Suprapubic skin (tissue), 4 donors: Measurements from ENCODE around the gene IL1RAPL2.

Source experiments
- EP300 ChIP-seq: sonication (generic); formaldehyde crosslinking; IDR thresholded peaks from one replicate; pipeline ENCODE4 v1.6.1; 2017; ENCODE audit warnings: antibody characterized with exemption
- POLR2A ChIP-seq, 2 donors: fragments of 450-650 bp; IDR thresholded peaks; one replicate each; pipeline ENCODE4 v1.6.1; 2017; ENCODE audit warnings: antibody characterized with exemption in 2 of 2, mild to moderate bottlenecking in 2 of 2, moderate library complexity in 2 of 2
- POLR2AphosphoS5 ChIP-seq, 3 donors: sonication (generic); formaldehyde crosslinking; IDR thresholded peaks; one replicate each; pipeline ENCODE4 v1.6.1; 2017; ENCODE audit warnings: antibody characterized with exemption in 3 of 3
- TF ChIP-seq, protein P1 (sequence below), 2 donors: fragments of 200-600 bp in 1 of 2; fragments of 450-650 bp in 1 of 2; sonication (generic) in 1 of 2; IDR thresholded peaks; one replicate each; pipeline ENCODE4 v1.5.1; 2016 to 2019; ENCODE audit warnings: antibody characterized with exemption in 2 of 2, mild to moderate bottlenecking in 1 of 2, moderate library complexity in 1 of 2

- TF ChIP-seq POLR2AphosphoS5 (IDR thresholded peaks at IDR 0.05) (no peak), POLR2A (IDR thresholded peaks at IDR 0.05) (no peak), EP300 (no peak)
- TF ChIP-seq, protein P1, sequence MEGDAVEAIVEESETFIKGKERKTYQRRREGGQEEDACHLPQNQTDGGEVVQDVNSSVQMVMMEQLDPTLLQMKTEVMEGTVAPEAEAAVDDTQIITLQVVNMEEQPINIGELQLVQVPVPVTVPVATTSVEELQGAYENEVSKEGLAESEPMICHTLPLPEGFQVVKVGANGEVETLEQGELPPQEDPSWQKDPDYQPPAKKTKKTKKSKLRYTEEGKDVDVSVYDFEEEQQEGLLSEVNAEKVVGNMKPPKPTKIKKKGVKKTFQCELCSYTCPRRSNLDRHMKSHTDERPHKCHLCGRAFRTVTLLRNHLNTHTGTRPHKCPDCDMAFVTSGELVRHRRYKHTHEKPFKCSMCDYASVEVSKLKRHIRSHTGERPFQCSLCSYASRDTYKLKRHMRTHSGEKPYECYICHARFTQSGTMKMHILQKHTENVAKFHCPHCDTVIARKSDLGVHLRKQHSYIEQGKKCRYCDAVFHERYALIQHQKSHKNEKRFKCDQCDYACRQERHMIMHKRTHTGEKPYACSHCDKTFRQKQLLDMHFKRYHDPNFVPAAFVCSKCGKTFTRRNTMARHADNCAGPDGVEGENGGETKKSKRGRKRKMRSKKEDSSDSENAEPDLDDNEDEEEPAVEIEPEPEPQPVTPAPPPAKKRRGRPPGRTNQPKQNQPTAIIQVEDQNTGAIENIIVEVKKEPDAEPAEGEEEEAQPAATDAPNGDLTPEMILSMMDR (IDR thresholded peaks at IDR 0.05) = no peak
These were observed 1087.9 kb downstream of the IL1RAPL2 start for GRCh38 chrX:105653891-105654290.
